HL-60 (cell line): ENCODE results near the gene DYSF.

ENCODE experiments used
- DNase-seq, 2 experiments: peaks; one replicate each; pipeline ENCODE4 v3.0.0-alpha.2; 2010 to 2020; ENCODE audit warnings: low read depth in 1 of 2, low spot score in 1 of 2
- H3K27ac ChIP-seq: fragments of 250-450 bp; sonication (Bioruptor Pico); replicated peaks from 2 replicates; pipeline ENCODE4 v1.5.1; 2020; ENCODE audit warnings: mild to moderate bottlenecking, moderate library complexity
- H3K27me3 ChIP-seq: fragments of 250-450 bp; sonication (Bioruptor Pico); 2 replicates; pipeline ENCODE4 v1.5.1; 2021; ENCODE audit warnings: mild to moderate bottlenecking, moderate library complexity; ENCODE audit not compliant: insufficient read depth, poor library complexity, severe bottlenecking
- H3K4me3 ChIP-seq: replicated peaks from 2 replicates; pipeline ENCODE4 v1.5.1; 2011; ENCODE audit warnings: mild to moderate bottlenecking, control low read depth, low read length; ENCODE audit not compliant: insufficient read depth
- CTCF ChIP-seq: IDR thresholded peaks from one replicate; pipeline ENCODE4 v1.5.1; 2011; ENCODE audit warnings: low read length, control low read depth, inconsistent platforms; ENCODE audit not compliant: insufficient read depth
- GABPA ChIP-seq: IDR thresholded peaks from 2 replicates; pipeline ENCODE4 v1.6.1; 2012; ENCODE audit warnings: low read depth
- POLR2AphosphoS5 ChIP-seq: IDR thresholded peaks from 2 replicates; pipeline ENCODE4 v1.6.1; 2012; ENCODE audit warnings: low read depth
- REST ChIP-seq: IDR thresholded peaks from 2 replicates; pipeline ENCODE4 v1.6.1; 2012; ENCODE audit warnings: low read depth; ENCODE audit not compliant: insufficient replicate concordance
- SPI1 ChIP-seq: IDR thresholded peaks from 2 replicates; pipeline ENCODE4 v1.6.1; 2012; ENCODE audit warnings: low read depth, mild to moderate bottlenecking, borderline replicate concordance

DYSF gene

GRCh38 chr2:71460595-71461303 is 7.4 kb downstream of the DYSF start:
- H3K27me3 ChIP-seq: peaks cover 17% of the 10 kb centered on the region
- no peak overlapping the region for H3K27ac ChIP-seq
- no peak for DNase-seq
- peak; percentile 17 for TF ChIP-seq CTCF
- no peak for TF ChIP-seq REST
- no peak overlapping the region for H3K4me3 ChIP-seq

- no peak for DNase-seq
- no peak for TF ChIP-seq SPI1
- TF ChIP-seq REST: no peak
- Histone ChIP-seq H3K4me3 (no peak overlapping the region), H3K27ac (no peak overlapping the region), H3K27me3 (peaks cover 22% of the 10 kb centered on the region)
These were observed 7.9 kb downstream of the DYSF start for GRCh38 chr2:71461304-71461671.

GRCh38 chr2:71462056-71462605 is 8.8 kb downstream of the DYSF start:
- H3K27me3 ChIP-seq: peaks cover 28% of the 10 kb centered on the region
- H3K27ac ChIP-seq: no peak overlapping the region
- TF ChIP-seq SPI1 (no peak), POLR2AphosphoS5 (no peak), REST (no peak), GABPA (no peak), CTCF (no peak)
- no peak overlapping the region for H3K4me3 ChIP-seq
- DNase-seq: no peak
